Gastrocnemius medialis (tissue), 4 donors: Measurements from ENCODE around the gene CEP97. TPM values are rescaled to one million over a fixed set of nuclear protein-coding genes. Genes with fewer than 3 reads are reported as not detected.

ENCODE experiments used
- ATAC-seq, 2 donors: fragments of 150-250 bp; one replicate each; pipeline ENCODE4 v1.9.1; 2016
- DNase-seq, 2 donors: peaks; one replicate each; pipeline ENCODE4 v3.0.0-alpha.2; 2019
- H3K27ac ChIP-seq, 4 donors: fragments of 200-600 bp; sonication (generic); 1 replicate in 1 of 4; 2 replicates in 3 of 4; pipeline ENCODE4 v1.5.1; 2016 to 2018; ENCODE audit warnings: mild to moderate bottlenecking in 2 of 4, moderate library complexity in 1 of 4
- H3K27me3 ChIP-seq, 3 donors: fragments of 200-600 bp; sonication (generic) in 2 of 3; 1 replicate in 1 of 3; 2 replicates in 2 of 3; pipeline versions ENCODE4 v1.5.1 to v1.6.0; 2016 to 2019; ENCODE audit warnings: mild to moderate bottlenecking in 1 of 3, moderate library complexity in 1 of 3
- H3K36me3 ChIP-seq, 2 donors: fragments of 200-600 bp; sonication (generic) in 1 of 2; one replicate each; pipeline ENCODE4 v1.5.1; 2017 to 2018
- H3K4me1 ChIP-seq, 2 donors: fragments of 200-600 bp; sonication (generic) in 1 of 2; one replicate each; pipeline ENCODE4 v1.5.1; 2016 to 2017; ENCODE audit warnings: mild to moderate bottlenecking in 2 of 2
- H3K4me3 ChIP-seq, 4 donors: fragments of 200-600 bp; sonication (generic) in 3 of 4; 1 replicate in 1 of 4; 2 replicates in 3 of 4; pipeline ENCODE4 v1.5.1; 2016 to 2019; ENCODE audit warnings: mild to moderate bottlenecking in 2 of 4
- H3K9me3 ChIP-seq, 3 donors: fragments of 200-600 bp; sonication (generic) in 2 of 3; 1 replicate in 1 of 3; 2 replicates in 2 of 3; pipeline ENCODE4 v1.5.1; 2016 to 2019
- CTCF ChIP-seq, 5 experiments: fragments of 450-650 bp in 3 of 5; fragments of 200-600 bp in 2 of 5; sonication (generic) in 2 of 5; IDR thresholded peaks in 4 of 5; conservative IDR thresholded peaks in 1 of 5; 1 replicate in 4 of 5; 2 replicates in 1 of 5; pipeline ENCODE4 v1.5.1; 2016 to 2019; ENCODE audit warnings: antibody characterized with exemption in 5 of 5, mild to moderate bottlenecking in 3 of 5, moderate library complexity in 3 of 5
- POLR2A ChIP-seq, 2 donors: fragments of 450-650 bp; IDR thresholded peaks; one replicate each; pipeline ENCODE4 v1.6.1; 2017; ENCODE audit warnings: antibody characterized with exemption in 2 of 2, mild to moderate bottlenecking in 2 of 2, moderate library complexity in 2 of 2
- in situ Hi-C, 4 donors: fragments of 200-750 bp; cut with MboI; loops; one replicate each; pipeline versions ENCODE4 v1.15.0 to v1.8.0; 2017; ENCODE audit warnings: low sequenced_read_pairs in 4 of 4
- intact Hi-C: fragments of 100-400 bp; cut with DNase I; formaldehyde crosslinking; loops from one replicate; pipeline ENCODE4 v1.15.1; 2023; ENCODE audit warnings: low total_unique reads
- total RNA-seq, 4 donors: library from RNA; depleted of rRNA; stranded (reverse); fragments of >200 nt; gene quantifications; one replicate each; pipeline versions ENCODE4 v1.1.0 to v1.2.3, GENCODE V29; 2016

Gene CEP97
- total RNA-seq, 4 donors from 2014 or later, result 8.3 to 20.0 (median 13.2) TPM

GRCh38 chr3:101720851-101721840 is 3.3 kb upstream of the CEP97 start:
- Histone ChIP-seq H3K27me3 (no peaks in the 10 kb centered on the region), H3K4me3 (no peak overlapping the region), H3K4me1 (peaks cover 10 to 32% of the 10 kb centered on the region in 2 donors), H3K27ac (peak overlapping the region; percentile 36 to 71 (median 60)), H3K36me3 (no peaks in the 10 kb centered on the region), H3K9me3 (no peaks in the 10 kb centered on the region)
- TF ChIP-seq CTCF (IDR thresholded peaks at IDR 0.05 in 4 of 5, conservative IDR thresholded peaks at IDR 0.05 in 1 of 5) (no peak), POLR2A (IDR thresholded peaks at IDR 0.05) (no peak)
- DNase-seq (no peak), ATAC-seq (no peak)
- in situ Hi-C loops, result no loop called here
- intact Hi-C loops, result no loop called here

- peak overlapping the region in 3 of 4 donors; percentile 52 to 71 (median 68) for H3K27ac ChIP-seq
- no peak overlapping the region for H3K4me3 ChIP-seq
- TF ChIP-seq POLR2A (IDR thresholded peaks at IDR 0.05) (no peak), CTCF (IDR thresholded peaks at IDR 0.05 in 4 of 5, conservative IDR thresholded peaks at IDR 0.05 in 1 of 5) (no peak)
- ATAC-seq (no peak), DNase-seq (no peak)
- peaks cover 0 to 3% of the 10 kb centered on the region in 2 donors for H3K36me3 ChIP-seq
- in situ Hi-C loops (no loop called here), intact Hi-C loops (no loop called here)
- no peaks in the 10 kb centered on the region for H3K27me3 ChIP-seq
- H3K9me3 ChIP-seq, result no peaks in the 10 kb centered on the region
- peaks cover 10 to 32% of the 10 kb centered on the region in 2 donors for H3K4me1 ChIP-seq
These were observed 1.8 kb upstream of the CEP97 start for GRCh38 chr3:101722394-101723173.

DNA sequence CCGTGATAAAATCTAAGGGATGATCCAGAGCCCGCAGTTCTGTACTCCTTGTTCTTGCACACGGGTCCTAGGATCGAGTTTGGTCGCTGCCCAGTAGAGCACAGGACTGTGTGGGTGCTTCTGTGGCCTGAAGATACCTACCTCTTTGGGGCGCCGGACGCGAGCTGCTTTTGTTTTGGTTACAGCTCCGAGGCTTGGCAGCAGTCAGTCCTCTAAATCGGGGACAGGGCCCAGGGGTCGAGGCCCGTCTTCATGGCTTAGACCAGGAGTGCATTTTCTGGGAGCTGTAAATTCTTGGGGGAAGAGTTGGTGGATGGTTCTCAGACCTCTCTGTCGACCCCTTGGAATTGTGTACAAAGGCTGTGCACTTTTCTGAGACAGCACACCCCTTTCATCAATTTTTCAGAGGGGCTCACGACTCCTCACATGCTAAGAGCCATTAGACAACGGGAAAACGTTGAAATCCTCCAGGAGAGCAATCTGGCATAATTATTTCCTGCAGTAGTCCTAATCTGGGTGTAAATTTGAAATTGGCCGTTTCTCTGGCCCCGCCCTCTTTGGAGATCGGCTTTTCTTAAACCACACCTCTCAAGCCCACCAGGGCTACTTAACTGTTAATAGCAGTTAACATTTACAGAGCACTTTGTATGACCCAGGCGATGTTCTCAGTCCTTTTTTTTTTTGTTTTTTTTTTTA is 928 bp downstream of the CEP97 start:
- H3K4me1 ChIP-seq, result peaks cover 10 to 32% of the 10 kb centered on the region in 2 donors
- in situ Hi-C loops, result no loop called here
- no peaks in the 10 kb centered on the region for H3K27me3 ChIP-seq
- DNase-seq, result peak in 1 of 2 donors; percentile 29
- peaks cover 0 to 27% of the 10 kb centered on the region in 2 donors for H3K36me3 ChIP-seq
- H3K4me3 ChIP-seq, result peak overlapping the region; percentile 76 to 87 (median 85)
- no peaks in the 10 kb centered on the region for H3K9me3 ChIP-seq
- TF ChIP-seq POLR2A (IDR thresholded peaks at IDR 0.05) (no peak), CTCF (IDR thresholded peaks at IDR 0.05 in 4 of 5, conservative IDR thresholded peaks at IDR 0.05 in 1 of 5) (no peak)
- peak; percentile 14 to 16 for ATAC-seq
- intact Hi-C loops, result loop anchor here (1.0 to 2.0 kb wide), 3 partner anchors 30 to 151 kb away; partner anchors contain the start of genes PCNP and RPL24
- peak overlapping the region; percentile 74 to 81 (median 76) for H3K27ac ChIP-seq

DNA sequence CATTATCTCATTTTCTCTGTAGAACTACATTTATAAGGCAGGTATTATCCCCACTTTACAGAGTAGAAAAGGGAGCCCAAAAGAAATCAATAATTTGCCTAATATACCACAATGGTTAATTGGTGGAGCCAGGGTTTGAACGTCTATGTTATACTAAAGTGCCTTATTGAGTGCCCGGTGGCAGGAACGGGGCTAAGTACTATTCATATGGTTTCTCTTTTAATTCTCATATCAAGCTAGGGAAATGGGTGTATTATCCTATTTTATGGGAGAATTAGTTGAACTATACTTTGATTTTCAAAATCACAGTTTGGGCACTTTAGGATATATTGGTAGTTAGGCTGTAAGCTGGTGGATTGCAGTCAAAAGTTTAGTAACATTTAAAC is 1.5 kb downstream of the CEP97 start:
- H3K27me3 ChIP-seq, result no peaks in the 10 kb centered on the region
- TF ChIP-seq CTCF (IDR thresholded peaks at IDR 0.05 in 4 of 5, conservative IDR thresholded peaks at IDR 0.05 in 1 of 5) (no peak), POLR2A (IDR thresholded peaks at IDR 0.05) (no peak)
- in situ Hi-C loops (no loop called here), intact Hi-C loops (loop anchor here (1.0 to 2.0 kb wide), 3 partner anchors 31 to 151 kb away; partner anchors contain the start of genes PCNP and RPL24)
- ATAC-seq (no peak), DNase-seq (no peak)
- no peak overlapping the region for H3K27ac ChIP-seq
- peaks cover 10 to 29% of the 10 kb centered on the region in 2 donors for H3K4me1 ChIP-seq
- no peaks in the 10 kb centered on the region for H3K9me3 ChIP-seq
- peak overlapping the region; percentile 76 to 87 (median 85) for H3K4me3 ChIP-seq
- H3K36me3 ChIP-seq, result peaks cover 0 to 31% of the 10 kb centered on the region in 2 donors
